ENCODE results near the gene BUD13. TPM values are rescaled to one million over a fixed set of nuclear protein-coding genes. Genes with fewer than 3 reads are reported as not detected.

Gene BUD13
- total RNA-seq, 1 donor from 2014 or later: 16.9 TPM

GRCh38 chr11:116742104-116742503, 30.7 kb downstream of the BUD13 start:
- Mint-ChIP-seq H3K27me3 (ENCODE audit: unreplicated experiment) (peaks cover 3% of the 10 kb centered on the region), H3K4me3 (ENCODE audit: unreplicated experiment) (no peak overlapping the region), H3K9me3 (ENCODE audit: unreplicated experiment) (no peaks in the 10 kb centered on the region), H3K4me1 (ENCODE audit: unreplicated experiment) (peaks cover 16% of the 10 kb centered on the region), H3K27ac (ENCODE audit: unreplicated experiment) (no peak overlapping the region), H3K36me3 (ENCODE audit: low read depth, unreplicated experiment) (no peaks in the 10 kb centered on the region)
- no peak for DNase-seq (ENCODE audit: low spot score)
- TF ChIP-seq CTCF (IDR thresholded peaks at IDR 0.05; ENCODE audit: unreplicated experiment): no peak

DNA sequence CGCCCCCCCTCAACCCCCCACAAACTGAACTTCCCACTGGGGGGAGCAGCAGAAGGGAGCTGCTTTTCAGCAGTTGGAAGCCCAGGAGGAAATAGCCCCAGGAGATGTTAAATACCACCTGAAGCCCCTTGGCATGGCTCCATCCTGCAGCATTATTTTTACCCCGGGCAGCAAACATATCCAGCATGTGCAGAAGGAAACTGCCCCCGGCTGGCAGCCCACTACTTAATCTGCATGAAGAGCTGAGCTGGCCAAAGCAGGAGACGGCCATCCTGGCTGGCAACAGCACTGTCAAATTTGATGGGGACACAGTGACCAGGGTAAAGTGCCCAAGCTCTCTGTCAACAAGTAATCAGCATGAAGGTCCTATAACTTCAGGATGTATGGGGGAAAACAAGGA, 32.0 kb downstream of the BUD13 start:
- no peaks in the 10 kb centered on the region for H3K36me3 Mint-ChIP-seq (ENCODE audit: low read depth, unreplicated experiment)
- no peak overlapping the region for H3K4me3 Mint-ChIP-seq (ENCODE audit: unreplicated experiment)
- H3K4me1 Mint-ChIP-seq (ENCODE audit: unreplicated experiment): peaks cover 16% of the 10 kb centered on the region
- no peak for TF ChIP-seq CTCF (IDR thresholded peaks at IDR 0.05; ENCODE audit: unreplicated experiment)
- no peak for DNase-seq (ENCODE audit: low spot score)
- H3K9me3 Mint-ChIP-seq (ENCODE audit: unreplicated experiment): no peaks in the 10 kb centered on the region
- peak overlapping the region; percentile 42 for H3K27ac Mint-ChIP-seq (ENCODE audit: unreplicated experiment)
- H3K27me3 Mint-ChIP-seq (ENCODE audit: unreplicated experiment): peaks cover 3% of the 10 kb centered on the region

GRCh38 chr11:116738975-116739374, 33.8 kb downstream of the BUD13 start:
- Mint-ChIP-seq H3K36me3 (ENCODE audit: low read depth, unreplicated experiment) (no peaks in the 10 kb centered on the region), H3K4me3 (ENCODE audit: unreplicated experiment) (peak overlapping the region; percentile 59), H3K4me1 (ENCODE audit: unreplicated experiment) (peaks cover 18% of the 10 kb centered on the region), H3K27me3 (ENCODE audit: unreplicated experiment) (peaks cover 3% of the 10 kb centered on the region), H3K27ac (ENCODE audit: unreplicated experiment) (peak overlapping the region; percentile 42), H3K9me3 (ENCODE audit: unreplicated experiment) (no peaks in the 10 kb centered on the region)
- no peak for TF ChIP-seq CTCF (IDR thresholded peaks at IDR 0.05; ENCODE audit: unreplicated experiment)
- DNase-seq (ENCODE audit: low spot score): no peak

- Mint-ChIP-seq H3K9me3 (ENCODE audit: unreplicated experiment) (no peaks in the 10 kb centered on the region), H3K36me3 (ENCODE audit: low read depth, unreplicated experiment) (no peaks in the 10 kb centered on the region), H3K4me1 (ENCODE audit: unreplicated experiment) (peaks cover 26% of the 10 kb centered on the region), H3K27me3 (ENCODE audit: unreplicated experiment) (peaks cover 6% of the 10 kb centered on the region), H3K4me3 (ENCODE audit: unreplicated experiment) (no peak overlapping the region), H3K27ac (ENCODE audit: unreplicated experiment) (no peak overlapping the region)
- no peak for TF ChIP-seq CTCF (IDR thresholded peaks at IDR 0.05; ENCODE audit: unreplicated experiment)
- DNase-seq (ENCODE audit: low spot score): no peak
Observed at GRCh38 chr11:116736763-116737162, 36.0 kb downstream of the BUD13 start.

- Mint-ChIP-seq H3K27me3 (ENCODE audit: unreplicated experiment) (peaks cover 6% of the 10 kb centered on the region), H3K27ac (ENCODE audit: unreplicated experiment) (peak overlapping the region; percentile 20), H3K9me3 (ENCODE audit: unreplicated experiment) (no peaks in the 10 kb centered on the region), H3K36me3 (ENCODE audit: low read depth, unreplicated experiment) (no peaks in the 10 kb centered on the region), H3K4me1 (ENCODE audit: unreplicated experiment) (peaks cover 17% of the 10 kb centered on the region), H3K4me3 (ENCODE audit: unreplicated experiment) (no peak overlapping the region)
- DNase-seq (ENCODE audit: low spot score): no peak
- TF ChIP-seq CTCF (IDR thresholded peaks at IDR 0.05; ENCODE audit: unreplicated experiment): no peak
Observed at GRCh38 chr11:116733969-116734508, 38.7 kb downstream of the BUD13 start.
